GM12864 (cell line): ENCODE results near the gene COL25A1.

Experiments used
- DNase-seq: peaks from one replicate; pipeline ENCODE4 v3.0.0-alpha.2; 2011; ENCODE audit warnings: low read depth
- H3K4me3 ChIP-seq: 2 replicates; pipeline ENCODE4 v1.5.1; 2011; ENCODE audit warnings: mild to moderate bottlenecking, low read depth, low read length, control low read depth
- TF ChIP-seq, protein P1 (sequence below): IDR thresholded peaks from 2 replicates; pipeline ENCODE4 v1.5.1; 2011; ENCODE audit warnings: low read depth, mild to moderate bottlenecking, moderate library complexity, low read length, control low read depth, inconsistent platforms; ENCODE audit errors: missing control alignments

The COL25A1 gene

GRCh38 chr4:109323348-109323747 lies 20.9 kb upstream of the COL25A1 start:
- DNase-seq = no peak
- TF ChIP-seq, protein P1, sequence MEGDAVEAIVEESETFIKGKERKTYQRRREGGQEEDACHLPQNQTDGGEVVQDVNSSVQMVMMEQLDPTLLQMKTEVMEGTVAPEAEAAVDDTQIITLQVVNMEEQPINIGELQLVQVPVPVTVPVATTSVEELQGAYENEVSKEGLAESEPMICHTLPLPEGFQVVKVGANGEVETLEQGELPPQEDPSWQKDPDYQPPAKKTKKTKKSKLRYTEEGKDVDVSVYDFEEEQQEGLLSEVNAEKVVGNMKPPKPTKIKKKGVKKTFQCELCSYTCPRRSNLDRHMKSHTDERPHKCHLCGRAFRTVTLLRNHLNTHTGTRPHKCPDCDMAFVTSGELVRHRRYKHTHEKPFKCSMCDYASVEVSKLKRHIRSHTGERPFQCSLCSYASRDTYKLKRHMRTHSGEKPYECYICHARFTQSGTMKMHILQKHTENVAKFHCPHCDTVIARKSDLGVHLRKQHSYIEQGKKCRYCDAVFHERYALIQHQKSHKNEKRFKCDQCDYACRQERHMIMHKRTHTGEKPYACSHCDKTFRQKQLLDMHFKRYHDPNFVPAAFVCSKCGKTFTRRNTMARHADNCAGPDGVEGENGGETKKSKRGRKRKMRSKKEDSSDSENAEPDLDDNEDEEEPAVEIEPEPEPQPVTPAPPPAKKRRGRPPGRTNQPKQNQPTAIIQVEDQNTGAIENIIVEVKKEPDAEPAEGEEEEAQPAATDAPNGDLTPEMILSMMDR = no peak
- H3K4me3 ChIP-seq = no peak overlapping the region

DNA sequence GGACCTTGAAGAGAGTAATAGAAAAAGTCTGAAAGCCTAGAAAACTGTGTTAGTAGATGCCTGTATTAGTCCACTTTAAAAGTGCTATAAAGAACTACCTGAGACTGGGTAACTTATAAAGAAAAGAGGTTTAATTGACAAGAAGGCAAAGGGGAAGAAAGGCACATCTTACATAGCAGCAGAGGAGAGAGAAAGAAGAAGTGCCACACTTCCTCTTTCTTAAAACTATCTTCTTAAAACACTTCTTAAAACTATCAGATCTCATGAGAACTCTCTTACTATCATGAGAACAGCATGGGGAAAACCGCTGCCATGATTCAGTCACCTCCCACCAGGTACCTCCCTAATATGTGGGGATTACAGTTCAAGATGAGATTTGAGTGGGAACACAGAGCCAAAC lies 18.8 kb upstream of the COL25A1 start:
- TF ChIP-seq, protein P1 = no peak
- DNase-seq = peak; percentile 12

GRCh38 chr4:109319684-109320083 lies 17.2 kb upstream of the COL25A1 start:
- no peak for DNase-seq
- TF ChIP-seq, protein P1 = no peak
- H3K4me3 ChIP-seq = no peak overlapping the region

More for the DNA sequence above, 18.8 kb upstream of the COL25A1 start:
- H3K4me3 ChIP-seq = no peak overlapping the region

DNA sequence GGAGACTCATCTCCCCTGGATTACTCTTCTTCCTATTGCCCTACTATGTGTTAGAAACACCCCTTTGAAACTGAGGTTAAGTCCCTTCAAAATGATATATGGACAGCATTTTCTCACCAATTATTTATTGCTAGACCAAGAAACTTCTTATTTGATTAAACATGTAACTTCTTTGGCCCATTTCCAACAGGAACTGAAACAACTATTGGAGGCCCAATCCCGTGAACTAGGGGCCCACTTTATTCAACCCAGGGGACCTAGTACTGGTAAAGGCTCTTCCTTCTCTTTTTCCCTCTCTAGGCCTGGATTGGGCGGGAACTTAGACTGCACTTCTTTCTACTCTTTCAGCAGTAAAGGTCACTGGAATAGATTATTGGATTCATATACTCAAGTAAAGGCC lies 16.7 kb upstream of the COL25A1 start:
- DNase-seq = no peak
- no peak overlapping the region for H3K4me3 ChIP-seq
- TF ChIP-seq, protein P1 = no peak

GRCh38 chr4:109315818-109316217 lies 13.4 kb upstream of the COL25A1 start:
- TF ChIP-seq, protein P1 = no peak
- no peak overlapping the region for H3K4me3 ChIP-seq
- DNase-seq = no peak

- TF ChIP-seq, protein P1 = no peak
- H3K4me3 ChIP-seq = no peak overlapping the region
- no peak for DNase-seq
Observed at GRCh38 chr4:109315341-109315740, 12.9 kb upstream of the COL25A1 start.

DNA sequence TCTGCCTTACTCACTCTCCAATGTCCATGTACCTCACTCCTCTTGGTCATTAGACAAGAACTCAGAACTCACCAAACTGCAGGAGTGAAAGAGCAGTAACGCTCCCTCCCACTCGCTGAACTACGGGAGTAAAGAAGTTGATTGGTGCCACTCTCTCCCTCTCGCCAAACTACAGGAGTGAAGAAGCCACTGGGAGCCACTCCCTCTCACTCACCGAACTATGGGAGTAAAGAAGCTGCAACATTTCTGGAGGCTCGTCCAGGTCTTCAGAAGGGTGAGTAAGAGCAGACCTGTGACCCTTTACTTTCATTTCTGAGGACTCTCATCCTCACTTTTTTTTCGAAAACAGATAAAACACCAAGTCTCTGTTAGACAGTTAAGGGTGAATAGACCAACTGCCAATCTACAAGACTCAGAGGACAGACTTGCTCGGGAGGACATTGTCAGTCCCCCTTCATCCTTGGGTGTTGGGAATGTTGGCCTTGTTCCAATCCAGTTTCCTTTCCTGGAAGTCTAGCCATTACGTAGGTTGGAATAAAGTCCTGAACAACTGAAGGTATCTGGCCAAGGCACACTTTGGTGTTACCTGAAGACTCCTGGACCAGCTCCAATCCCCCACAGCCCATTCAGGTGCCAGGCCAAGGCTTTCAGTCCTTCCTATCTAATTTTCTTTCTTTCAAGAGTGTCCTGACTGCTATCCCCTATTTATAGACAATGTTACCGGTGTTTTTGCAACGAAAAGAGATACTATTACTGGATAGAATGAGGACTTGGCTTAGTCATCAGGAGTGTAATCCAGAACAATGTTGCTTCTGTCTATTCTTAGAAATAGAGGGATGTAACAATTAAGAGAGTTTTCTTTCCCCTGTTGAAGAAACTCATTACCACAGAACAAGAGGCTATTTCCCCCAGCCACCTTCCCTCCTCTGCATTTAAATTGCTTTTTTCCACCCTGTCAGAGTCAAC lies 11.0 kb upstream of the COL25A1 start:
- TF ChIP-seq, protein P1 = no peak
- H3K4me3 ChIP-seq = no peak overlapping the region
- DNase-seq = no peak
